ENCODE data around the gene EPS8L1.
"Not testable (repeated sequence)": the region's sequence is repeated elsewhere in the genome, so short reads cannot be mapped to it uniquely, and the experiment has no call there.

Gene EPS8L1

DNA sequence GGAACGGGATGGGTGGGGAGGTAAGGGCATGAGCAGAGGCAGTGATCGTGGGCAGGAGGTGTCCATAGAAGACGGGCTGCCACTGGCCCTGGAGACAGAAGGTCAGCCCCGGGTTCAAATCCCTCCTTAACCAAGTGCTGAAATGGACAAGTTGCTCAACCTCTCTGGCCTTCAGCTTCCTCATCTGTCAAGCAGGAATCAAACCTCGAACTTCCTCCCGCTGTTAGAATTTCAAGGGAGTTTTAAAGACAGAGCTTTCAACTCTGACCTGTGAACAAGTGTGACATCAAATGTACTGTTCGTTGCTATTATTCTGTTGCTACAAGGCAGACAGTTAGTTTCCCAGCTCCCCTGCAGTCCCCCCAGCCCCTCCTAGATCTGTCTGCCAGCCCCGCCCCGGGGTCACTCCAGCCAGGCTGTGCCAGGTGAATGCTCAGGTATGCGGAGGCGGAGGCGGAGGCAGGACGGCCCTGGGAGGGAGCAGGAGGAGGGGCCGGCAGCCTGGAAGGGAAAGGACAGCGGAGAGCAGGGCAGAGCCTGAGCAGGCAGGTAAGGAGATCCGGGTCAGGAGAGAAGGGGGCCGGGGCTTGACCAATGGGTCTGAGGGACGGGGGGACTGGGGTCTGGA, at the start of gene EPS8L1:
Gene EPS8L1 (plus strand): TSS at position 499 of the 628 bp plus-strand sequence. CDS start 576 bp downstream, outside the sequence.
- DNase-seq (ENCODE audit: insufficient read length, low spot score) (no peak), FAIRE-seq (no peak)

DNA sequence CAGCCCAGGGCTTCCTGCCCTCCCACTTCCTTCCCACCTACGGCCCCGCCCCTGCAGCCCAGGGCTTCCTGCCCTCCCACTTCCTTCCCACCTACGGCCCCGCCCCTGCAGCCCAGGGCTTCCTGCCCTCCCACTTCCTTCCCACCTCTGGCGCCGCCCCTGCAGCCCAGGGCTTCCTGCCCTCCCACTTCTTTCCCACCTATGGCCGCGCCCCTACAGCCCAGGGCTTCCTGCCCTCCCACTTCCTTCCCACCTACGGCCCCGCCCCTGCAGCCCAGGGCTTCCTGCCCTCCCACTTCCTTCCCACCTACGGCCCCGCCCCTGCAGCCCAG, 48.6 kb upstream of the EPS8L1 start:
- FAIRE-seq: not testable (repeated sequence)

DNA sequence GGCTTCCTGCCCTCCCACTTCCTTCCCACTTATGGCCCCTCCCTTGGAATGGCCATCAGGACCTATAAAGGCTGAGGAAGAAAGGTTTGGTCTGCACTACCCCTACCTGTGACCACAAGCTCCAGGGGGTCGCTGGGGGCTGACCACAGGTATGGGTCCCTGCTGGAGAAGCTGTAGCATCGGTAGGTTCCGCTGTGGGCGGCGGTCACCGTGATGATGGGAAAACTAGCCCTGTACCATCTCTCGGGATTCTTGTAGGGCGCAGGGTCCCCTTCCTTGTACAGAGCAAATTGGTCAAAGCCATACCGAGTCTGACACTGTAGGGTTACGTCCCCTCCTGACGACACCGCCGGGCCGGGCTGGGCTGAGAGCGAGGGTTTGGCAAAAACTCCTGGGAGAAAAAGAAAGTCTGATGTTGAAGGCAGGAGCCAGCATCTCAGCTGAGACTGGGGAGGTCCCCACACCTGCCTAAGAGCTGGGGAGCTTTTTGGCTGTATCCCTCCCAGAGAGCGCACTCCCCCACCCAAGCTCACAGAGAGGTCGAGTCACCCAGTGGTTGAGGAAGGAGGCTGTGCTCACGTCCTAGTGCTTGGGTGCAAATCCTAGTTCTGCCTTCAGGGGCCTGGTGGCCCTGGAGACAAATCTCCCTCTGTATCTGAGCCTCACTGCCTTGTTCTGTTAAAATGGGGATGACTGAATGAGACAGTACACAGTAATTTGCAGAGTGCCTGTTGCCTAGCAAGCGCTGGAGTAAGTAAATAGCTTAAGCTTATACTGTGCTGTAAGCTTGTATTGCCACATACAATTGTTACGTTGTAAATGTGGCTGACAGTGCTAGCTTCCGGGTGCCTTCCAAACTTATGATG, 48.0 kb upstream of the EPS8L1 start:
- FAIRE-seq: no peak
- no peak for DNase-seq (ENCODE audit: insufficient read length, low spot score)

More for the DNA sequence above, 48.6 kb upstream of the EPS8L1 start:
- not testable (repeated sequence) for DNase-seq (ENCODE audit: insufficient read length, low spot score)

DNA sequence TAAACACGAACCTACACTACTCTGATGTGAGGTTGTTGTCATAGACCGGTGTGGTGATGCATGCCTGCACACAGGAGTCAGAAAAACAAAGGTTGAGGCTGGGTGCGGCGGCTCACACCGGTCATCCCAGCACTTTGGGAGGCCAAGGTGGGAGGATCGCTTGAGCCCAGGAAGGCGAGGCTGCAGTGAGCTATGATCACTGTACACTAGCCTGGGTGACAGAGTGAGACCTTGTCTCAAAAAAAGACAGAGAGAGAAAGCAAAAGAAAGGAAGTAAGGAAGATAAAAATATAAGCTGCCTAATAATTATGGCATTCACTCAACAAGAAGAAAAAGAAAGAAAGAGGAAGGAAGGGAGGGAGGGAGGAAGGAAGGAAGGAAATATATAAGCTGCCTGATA, 46.9 kb upstream of the EPS8L1 start:
- no peak for DNase-seq (ENCODE audit: insufficient read length, low spot score)
- FAIRE-seq: no peak

DNA sequence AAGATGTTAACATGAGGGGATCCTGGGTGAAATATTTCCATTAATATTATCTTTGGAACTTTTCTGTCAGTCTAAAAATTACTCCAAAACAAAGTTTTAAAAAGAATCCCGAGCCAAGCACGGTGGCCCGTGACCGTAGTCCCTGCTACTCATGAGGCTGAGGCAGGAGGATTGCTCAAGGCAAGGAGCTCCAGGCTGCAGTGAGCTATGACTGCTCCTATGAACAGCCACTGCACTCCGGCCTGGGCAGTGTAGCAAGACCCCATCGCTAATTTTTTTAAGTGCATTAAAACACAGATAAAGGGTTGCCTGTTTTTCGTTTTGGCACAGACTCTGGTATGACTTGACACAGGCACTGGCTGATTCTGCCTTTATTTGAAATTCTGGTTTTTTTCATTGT, 44.5 kb upstream of the EPS8L1 start:
- FAIRE-seq (no peak), DNase-seq (ENCODE audit: insufficient read length, low spot score) (no peak)

DNA sequence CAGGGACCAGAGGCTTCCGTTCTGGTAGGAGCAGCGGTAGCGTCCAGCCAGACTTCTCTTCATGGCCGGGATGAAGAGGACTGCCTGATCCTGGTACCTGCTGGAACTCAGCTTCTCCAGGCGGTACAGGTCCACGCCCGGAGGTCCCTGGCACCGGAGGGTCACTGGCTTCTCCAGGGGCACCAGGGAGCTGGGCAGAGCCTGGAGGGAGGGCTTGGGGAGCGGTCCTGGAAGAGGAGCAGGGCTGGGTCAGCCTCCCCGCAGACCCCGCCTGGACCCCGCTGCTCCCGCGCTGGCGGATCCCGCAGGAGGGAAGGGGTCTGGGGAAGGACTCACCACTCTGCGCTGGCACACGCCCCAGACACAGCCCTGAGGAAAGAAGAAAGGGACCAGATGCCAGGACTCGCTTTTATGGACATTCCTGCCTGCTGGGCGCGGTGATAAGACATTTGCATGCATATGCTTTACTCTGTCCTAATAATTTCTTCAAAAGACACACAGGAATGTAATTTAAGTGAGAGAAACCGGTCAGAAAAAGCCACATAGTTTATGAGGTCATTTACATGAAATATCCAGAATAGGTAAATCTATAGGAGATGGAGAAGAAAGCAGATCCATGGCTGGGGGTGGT, 43.4 kb upstream of the EPS8L1 start:
- DNase-seq (ENCODE audit: insufficient read length, low spot score) (no peak), FAIRE-seq (no peak)

DNA sequence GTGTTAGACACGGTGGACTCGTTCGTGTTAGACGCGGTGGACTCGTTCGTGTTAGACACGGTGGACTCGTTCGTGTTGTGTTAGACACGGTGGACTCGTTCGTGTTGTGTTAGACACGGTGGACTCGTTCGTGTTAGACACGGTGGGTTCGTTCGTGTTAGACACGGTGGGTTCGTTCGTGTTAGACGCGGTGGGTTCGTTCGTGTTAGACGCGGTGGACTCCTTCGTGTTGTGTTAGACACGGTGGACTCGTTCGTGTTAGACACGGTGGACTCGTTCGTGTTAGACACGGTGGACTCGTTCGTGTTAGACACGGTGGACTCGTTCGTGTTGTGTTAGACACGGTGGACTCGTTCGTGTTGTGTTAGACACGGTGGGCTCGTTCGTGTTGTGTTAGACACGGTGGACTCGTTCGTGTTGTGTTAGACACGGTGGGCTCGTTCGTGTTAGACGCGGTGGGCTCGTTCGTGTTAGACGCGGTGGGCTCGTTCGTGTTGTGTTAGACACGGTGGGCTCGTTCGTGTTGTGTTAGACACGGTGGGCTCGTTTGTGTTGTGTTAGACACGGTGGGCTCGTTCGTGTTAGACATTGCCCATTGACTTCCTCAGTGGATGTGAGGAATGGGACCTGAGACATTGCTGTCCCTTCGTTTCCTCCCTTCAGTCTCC, 42.6 kb upstream of the EPS8L1 start:
- FAIRE-seq; DNase-seq (ENCODE audit: insufficient read length, low spot score): not testable (repeated sequence)

DNA sequence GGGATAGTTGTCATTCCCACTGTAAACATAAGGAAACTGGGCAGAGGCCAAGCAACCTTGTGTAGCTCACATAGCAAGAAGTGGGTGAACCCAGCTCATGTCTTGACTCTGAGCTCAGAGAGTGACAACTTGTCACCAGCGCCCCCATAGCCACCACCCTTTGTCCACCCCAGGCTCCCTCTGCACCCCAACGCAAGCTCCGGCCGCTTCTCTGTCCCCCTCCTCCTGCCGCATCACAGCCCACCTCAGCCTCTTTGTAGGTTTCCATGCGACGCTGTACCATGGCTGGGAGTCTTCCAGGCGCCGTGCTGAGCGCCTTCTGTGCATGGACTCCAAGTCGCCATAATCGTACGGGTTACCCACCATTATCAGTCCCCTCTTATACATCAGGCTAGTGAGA, 40.9 kb upstream of the EPS8L1 start:
- no peak for FAIRE-seq

DNA sequence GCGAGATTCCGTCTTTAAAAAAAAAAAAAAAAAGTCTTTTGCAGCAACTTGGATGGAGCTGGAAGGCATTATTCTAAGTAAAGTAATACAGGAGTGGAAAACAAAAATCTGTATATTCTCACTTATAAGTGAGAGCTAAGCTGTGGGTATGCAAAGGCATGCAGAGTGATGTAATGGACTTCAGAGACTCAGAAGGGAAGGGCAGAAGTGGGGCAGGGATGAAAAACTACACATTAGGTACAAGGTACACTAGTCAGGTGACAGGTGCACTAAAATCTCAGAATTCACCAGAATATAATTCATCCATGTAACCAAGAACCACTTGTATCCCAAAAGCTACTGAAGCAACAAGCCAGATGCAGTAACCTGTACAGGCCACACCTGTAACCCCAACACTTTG, 39.6 kb upstream of the EPS8L1 start:
- DNase-seq (ENCODE audit: insufficient read length, low spot score) (no peak), FAIRE-seq (no peak)

More for the DNA sequence above, 40.9 kb upstream of the EPS8L1 start:
- no peak for DNase-seq (ENCODE audit: insufficient read length, low spot score)

DNA sequence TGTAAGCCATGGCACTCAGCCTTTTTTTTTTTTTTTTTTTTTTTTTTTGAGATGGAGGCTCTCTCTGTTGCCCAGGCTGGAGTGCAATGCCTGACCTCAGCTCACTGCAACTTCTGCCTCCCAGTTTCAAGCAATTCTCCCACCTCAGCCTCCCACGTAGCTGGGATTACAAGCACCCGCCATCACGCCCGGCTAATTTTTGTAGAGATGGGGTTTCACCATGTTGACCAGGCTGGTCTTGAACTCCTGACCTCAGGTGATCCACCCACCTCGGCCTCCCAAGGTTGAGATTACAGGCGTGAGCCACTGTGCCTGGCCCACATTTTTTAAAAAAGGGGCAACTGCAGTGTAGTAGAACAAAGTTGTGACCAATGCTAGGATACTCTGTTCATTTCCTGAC, 38.1 kb upstream of the EPS8L1 start:
- not testable (repeated sequence) for FAIRE-seq; DNase-seq (ENCODE audit: insufficient read length, low spot score)

DNA sequence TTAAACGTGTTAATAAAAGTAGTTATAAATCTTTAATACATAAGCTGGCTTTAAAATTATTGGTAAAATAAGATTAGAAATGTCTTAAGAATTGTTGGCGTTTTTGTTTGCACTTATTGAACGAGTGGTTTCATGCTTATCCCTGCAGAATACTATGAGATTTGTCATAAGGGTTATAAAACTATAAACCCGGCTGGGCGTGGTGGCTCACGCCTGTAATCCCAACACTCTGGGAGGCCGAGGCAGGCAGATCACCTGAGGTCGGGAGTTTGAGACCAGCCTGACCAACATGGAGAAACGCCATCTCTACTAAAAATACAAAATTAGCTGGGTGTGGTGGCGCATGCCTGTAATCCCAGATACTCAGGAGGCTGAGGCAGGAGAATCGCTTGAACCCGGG, 35.0 kb upstream of the EPS8L1 start:
- FAIRE-seq: not testable (repeated sequence)

DNA sequence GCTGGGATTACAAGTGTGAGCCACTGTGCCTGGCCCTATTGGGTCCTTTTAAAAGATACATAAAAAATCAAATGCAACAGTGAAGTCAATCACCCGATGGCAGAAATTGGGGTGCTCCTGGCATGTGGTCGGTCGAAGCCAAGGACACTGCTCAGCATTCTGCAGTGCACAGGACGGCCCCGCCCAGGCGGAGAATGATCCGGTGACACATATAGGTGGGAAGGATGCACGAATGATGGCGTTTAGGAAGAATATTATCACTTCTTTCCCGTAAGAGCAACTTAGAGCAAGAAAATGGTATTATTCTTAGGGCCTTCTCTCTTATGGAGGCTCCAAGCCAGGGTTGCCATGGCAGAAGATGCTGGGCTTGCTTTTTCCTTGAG, 34.4 kb upstream of the EPS8L1 start:
- FAIRE-seq (no peak), DNase-seq (ENCODE audit: insufficient read length, low spot score) (no peak)

More for the DNA sequence above, 35.0 kb upstream of the EPS8L1 start:
- not testable (repeated sequence) for DNase-seq (ENCODE audit: insufficient read length, low spot score)

DNA sequence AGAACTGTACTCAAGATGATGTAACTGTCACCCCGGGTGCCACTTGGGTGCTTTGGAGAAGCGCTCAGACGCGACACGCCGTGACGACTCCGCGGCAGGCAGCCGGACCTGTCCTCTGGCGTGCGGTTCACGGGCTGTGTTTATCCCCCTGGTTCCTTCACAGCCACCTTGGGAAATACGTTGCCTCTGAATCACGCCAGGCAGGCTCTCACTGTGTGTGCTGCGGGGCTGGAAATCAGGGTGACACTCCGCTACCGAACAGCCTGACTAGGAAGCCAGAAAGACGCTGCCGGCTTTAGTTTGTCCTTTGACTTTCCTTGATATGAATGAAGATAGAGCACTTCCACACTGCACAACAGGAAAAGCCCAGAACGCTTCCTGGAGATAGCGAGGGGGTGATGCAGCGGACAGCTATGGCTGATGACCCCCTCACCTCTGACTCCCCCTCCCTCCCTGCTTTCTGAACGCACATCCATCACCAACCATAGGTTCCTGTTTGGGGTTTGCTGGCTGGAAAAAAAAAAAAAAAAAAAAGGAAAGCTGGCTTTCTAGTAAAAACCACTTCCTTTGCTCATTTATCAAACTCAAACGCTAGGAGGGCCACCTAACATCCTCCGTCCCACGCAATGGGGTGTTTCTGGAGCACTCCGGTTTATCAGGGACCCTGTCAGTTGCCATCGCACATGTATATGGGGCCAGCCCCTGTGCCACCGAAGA, 33.9 kb upstream of the EPS8L1 start:
- DNase-seq (ENCODE audit: insufficient read length, low spot score) (no peak), FAIRE-seq (no peak)

DNA sequence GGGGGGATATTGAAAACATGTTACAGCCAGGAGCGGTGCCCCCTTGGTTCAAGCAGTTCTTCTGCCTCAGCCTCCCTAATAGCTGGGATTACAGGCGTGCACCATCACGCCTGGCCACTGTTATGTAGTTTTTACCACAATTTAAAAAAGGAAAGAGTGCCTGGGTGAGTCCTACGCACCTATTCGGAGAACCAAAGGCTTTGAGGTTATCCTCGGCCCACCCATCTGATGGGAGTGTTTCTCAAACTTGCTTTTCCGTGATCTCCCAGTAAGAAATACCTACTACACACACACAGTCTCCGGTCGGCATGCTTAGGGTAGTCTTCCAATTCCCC, 33.4 kb upstream of the EPS8L1 start:
- FAIRE-seq (no peak), DNase-seq (ENCODE audit: insufficient read length, low spot score) (no peak)

DNA sequence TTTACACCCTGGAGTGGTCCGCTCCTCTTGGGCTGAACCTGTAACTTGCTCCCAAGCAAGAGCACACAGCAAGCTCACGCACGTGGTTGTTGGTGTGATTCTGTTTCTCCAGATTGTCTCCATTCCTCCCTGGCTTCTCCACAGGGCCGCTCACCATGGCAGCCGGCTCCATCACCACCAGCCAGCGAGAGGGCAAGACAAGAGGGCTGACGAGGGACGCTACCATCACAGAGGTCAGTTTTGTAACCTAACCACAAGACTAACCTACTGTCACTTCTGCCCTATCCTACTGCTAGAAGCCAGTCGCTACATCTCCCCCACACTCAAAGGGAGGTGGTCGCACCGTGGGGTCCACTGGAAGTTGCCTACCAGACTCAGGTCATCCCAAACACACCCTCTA, 33.0 kb upstream of the EPS8L1 start:
- FAIRE-seq (no peak), DNase-seq (ENCODE audit: insufficient read length, low spot score) (no peak)

DNA sequence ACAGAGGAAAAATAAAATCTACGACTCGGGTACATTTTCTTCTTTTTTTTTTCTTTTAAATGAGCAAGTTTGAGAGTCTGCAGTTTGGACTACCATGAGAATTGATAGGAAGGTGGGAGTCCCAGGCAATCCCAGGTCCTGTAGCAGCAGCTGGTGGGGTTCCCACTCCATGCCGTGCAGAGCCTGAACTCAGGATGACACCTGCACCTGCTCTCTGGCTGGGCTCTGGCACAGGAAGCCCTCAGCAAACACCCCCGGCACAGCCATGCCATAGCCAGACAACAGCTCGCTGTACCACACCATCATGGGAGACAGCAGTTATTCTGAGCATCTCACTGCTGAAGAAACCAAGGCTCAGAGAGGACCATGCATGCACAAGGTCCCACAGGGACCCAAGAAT, 31.4 kb upstream of the EPS8L1 start:
- no peak for DNase-seq (ENCODE audit: insufficient read length, low spot score)
- no peak for FAIRE-seq

DNA sequence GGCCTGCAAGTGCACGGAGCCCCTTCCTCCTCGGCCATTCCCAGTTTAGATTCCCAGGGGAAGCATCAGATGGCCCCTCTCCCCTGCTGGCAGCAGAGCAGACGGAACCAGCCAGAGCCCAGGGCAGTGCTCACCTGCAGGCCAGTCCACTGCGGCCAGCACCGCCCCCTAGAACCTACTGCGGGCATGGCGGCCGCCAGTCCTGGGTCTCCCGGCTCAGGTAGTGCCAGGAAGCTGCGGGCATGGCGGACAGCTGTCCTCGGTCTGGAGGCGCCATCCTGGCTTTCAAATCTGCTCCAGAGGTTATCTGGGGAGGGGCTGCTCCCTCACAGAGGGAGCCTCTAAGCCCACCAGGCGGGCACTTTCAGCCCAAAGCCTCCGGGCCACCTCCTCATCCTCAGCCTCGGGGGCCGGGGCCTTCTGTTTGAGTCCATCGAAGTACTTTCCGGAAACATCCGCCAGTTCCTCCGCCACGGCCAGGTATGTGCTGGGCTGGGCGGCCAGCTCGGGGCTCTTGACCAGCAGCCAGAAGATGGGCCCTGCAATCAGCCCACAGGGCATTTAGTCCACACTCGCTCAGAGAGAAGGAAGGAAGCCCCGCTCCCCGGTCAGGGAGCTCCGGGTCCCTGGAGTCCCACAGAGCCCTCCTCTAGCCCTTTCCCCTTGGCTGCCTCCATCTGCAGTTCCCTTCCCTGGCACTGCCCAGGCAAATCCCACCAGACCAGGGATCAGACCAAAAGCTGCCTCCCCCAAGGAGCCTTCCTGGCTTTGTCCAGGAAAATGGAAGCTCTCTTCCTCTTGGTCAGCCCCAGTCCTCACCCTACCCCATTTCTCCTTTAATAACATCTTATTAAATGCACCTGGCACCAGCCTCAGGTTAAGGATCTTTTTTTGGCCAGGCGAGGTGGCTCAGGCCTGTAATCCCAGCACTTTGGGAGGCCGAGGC, 30.6 kb upstream of the EPS8L1 start:
- FAIRE-seq (no peak), DNase-seq (ENCODE audit: insufficient read length, low spot score) (no peak)

DNA sequence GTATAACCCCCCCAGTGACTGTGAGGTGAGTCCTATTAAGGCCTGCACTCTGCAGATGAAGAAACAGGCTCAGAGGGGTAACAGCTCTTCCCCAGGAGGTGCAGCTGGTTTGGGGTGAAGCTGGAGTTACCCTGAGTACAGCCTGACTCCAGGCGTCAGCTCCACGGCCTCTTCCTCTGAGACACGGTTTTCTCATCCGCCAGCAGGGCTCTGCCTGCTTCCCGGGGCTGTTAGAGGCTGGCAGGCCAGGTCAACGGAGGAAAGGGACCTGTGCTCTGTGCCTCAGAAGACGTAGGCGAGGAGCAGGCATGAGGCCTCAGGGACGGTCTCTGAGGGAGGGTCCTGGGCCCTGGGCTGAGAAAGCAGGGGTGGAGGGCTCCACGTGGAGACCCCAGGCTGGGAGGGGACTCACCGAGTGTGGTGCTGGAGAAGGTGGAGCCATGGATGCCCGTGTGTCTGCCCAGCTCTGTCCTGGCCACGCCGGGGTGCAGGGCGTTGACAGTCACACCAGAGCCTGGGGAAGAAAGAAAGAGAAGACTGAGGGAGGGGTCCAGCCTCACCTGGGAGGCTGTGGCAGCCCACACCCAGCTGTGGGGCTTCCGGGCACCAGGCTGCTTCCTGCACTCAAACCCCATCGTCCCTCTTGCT, 28.6 kb upstream of the EPS8L1 start:
- DNase-seq (ENCODE audit: insufficient read length, low spot score): no peak
- no peak for FAIRE-seq

DNA sequence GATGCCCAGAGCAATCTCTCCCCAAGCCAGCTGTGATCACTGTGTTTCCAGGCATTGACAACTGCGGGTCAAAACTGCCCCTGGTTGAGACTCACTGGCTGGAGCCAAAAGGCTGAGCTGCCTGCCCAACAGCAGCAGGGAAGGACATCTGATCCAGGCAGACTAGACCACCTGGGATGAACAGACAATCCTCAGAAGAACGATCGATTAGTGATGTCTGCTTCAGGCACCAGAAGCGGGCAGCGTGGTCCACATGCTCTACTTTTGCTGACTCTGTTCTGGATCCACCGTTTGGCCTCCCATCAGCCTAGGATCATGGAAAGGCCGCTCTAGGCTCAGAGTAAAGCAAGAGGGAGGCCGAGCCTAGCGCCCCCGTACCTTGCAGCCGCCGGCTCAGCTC, 27.7 kb upstream of the EPS8L1 start:
- no peak for FAIRE-seq
- no peak for DNase-seq (ENCODE audit: insufficient read length, low spot score)
